WERI-Rb-1 (cell line): ENCODE results near the gene NMUR1.
"Not testable (repeated sequence)": the region's sequence is repeated elsewhere in the genome, so short reads cannot be mapped to it uniquely, and the experiment has no call there.

Source experiments
- DNase-seq: peaks from one replicate; pipeline ENCODE4 v3.0.0-alpha.2; 2020
- H3K27ac ChIP-seq: fragments of 250-450 bp; sonication (Bioruptor Pico); 2 replicates; pipeline ENCODE4 v1.5.1; 2020; ENCODE audit warnings: mild to moderate bottlenecking, moderate library complexity
- H3K27me3 ChIP-seq: fragments of 250-450 bp; sonication (Bioruptor Pico); 2 replicates; pipeline ENCODE4 v1.5.1; 2021; ENCODE audit warnings: mild to moderate bottlenecking, low read depth, moderate library complexity; ENCODE audit not compliant: insufficient read depth, severe bottlenecking
- H3K36me3 ChIP-seq: fragments of 250-450 bp; sonication (Bioruptor Pico); 2 replicates; pipeline ENCODE4 v1.5.1; 2020; ENCODE audit warnings: mild to moderate bottlenecking, moderate library complexity
- H3K4me3 ChIP-seq: 2 replicates; pipeline ENCODE4 v1.5.1; 2011; ENCODE audit warnings: low read depth, mild to moderate bottlenecking, control low read depth, low read length
- H3K9me3 ChIP-seq: fragments of 250-450 bp; sonication (Bioruptor Pico); 2 replicates; pipeline ENCODE4 v1.5.1; 2021; ENCODE audit warnings: mild to moderate bottlenecking, moderate library complexity; ENCODE audit not compliant: severe bottlenecking
- TF ChIP-seq, protein P1 (sequence below): IDR thresholded peaks from 2 replicates; pipeline ENCODE4 v1.5.1; 2011; ENCODE audit warnings: low read depth, mild to moderate bottlenecking, control low read depth, inconsistent platforms, low read length

The NMUR1 gene

DNA sequence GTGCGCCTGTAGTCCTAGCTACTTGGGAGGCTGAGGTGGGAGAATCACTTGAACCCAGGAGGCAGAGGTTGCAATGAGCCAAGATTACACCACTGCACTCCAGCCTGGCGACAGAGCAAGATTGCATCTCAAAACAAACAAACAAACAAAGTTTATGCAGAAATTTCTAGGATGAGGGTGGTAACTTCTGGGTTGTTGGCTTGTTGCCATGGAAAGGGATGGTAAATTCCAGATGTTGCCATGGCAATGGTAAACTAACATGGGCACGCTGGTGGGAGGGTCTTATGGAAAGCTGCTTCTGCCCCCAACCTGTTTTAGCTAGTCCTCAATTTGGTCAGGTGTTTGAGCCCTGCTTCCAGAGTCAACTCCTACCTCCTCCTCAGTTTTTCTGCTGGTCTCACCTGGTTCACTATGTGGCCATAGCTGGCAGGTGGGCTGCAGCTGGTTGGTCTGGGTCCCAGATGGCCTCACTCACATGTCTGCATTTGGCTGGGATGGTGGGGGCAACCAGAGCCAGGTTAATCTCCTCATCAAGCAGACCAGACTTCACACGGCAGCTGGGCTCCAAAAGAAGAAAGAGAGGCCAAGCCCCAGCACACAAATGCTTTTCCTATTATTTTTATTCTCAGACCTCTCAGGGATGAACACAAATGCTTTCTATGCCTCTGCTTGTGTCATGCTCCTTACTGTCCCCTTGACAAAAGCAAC is 35.8 kb upstream of the NMUR1 start:
- no peak overlapping the region for H3K4me3 ChIP-seq
- peak; percentile 31 for DNase-seq
- H3K36me3 ChIP-seq: no peaks in the 10 kb centered on the region
- TF ChIP-seq, protein P1, sequence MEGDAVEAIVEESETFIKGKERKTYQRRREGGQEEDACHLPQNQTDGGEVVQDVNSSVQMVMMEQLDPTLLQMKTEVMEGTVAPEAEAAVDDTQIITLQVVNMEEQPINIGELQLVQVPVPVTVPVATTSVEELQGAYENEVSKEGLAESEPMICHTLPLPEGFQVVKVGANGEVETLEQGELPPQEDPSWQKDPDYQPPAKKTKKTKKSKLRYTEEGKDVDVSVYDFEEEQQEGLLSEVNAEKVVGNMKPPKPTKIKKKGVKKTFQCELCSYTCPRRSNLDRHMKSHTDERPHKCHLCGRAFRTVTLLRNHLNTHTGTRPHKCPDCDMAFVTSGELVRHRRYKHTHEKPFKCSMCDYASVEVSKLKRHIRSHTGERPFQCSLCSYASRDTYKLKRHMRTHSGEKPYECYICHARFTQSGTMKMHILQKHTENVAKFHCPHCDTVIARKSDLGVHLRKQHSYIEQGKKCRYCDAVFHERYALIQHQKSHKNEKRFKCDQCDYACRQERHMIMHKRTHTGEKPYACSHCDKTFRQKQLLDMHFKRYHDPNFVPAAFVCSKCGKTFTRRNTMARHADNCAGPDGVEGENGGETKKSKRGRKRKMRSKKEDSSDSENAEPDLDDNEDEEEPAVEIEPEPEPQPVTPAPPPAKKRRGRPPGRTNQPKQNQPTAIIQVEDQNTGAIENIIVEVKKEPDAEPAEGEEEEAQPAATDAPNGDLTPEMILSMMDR: no peak
- H3K9me3 ChIP-seq: peaks cover 5% of the 10 kb centered on the region
- no peaks in the 10 kb centered on the region for H3K27me3 ChIP-seq
- H3K27ac ChIP-seq: peak overlapping the region; percentile 1; the same call in 1 of the 2 replicates

DNA sequence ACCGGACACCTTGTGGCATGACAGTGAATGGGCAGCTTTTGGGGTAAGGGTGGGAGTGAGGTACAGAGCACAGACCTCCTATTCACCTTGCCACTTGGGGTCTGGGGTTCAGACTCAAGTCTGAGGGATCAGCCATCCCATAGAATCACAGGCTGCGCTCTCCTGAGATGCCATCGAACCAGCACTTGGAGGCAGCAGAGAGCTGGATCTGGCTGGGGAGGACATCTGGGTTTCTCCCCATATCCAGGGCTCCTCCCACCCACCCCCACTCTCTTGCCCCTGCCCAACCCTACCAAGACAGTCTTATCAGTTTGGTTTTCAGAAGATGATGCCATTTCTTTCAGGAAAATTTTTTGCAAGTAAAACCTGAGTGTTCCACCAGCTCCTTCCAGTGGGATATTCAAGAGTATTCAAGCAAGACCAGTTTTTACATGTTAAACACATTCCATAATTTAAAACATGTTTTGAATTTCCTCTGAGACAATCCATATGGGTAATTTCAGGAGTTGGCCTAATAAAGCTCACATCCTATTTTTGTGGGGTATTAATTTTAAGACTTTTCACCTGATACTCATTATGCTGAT is 33.2 kb upstream of the NMUR1 start:
- DNase-seq: peak; percentile 83
- Histone ChIP-seq H3K4me3 (no peak overlapping the region), H3K36me3 (no peaks in the 10 kb centered on the region), H3K27ac (no peak overlapping the region), H3K9me3 (peaks cover 2% of the 10 kb centered on the region), H3K27me3 (no peaks in the 10 kb centered on the region)
- TF ChIP-seq, protein P1: peak; percentile 90

DNA sequence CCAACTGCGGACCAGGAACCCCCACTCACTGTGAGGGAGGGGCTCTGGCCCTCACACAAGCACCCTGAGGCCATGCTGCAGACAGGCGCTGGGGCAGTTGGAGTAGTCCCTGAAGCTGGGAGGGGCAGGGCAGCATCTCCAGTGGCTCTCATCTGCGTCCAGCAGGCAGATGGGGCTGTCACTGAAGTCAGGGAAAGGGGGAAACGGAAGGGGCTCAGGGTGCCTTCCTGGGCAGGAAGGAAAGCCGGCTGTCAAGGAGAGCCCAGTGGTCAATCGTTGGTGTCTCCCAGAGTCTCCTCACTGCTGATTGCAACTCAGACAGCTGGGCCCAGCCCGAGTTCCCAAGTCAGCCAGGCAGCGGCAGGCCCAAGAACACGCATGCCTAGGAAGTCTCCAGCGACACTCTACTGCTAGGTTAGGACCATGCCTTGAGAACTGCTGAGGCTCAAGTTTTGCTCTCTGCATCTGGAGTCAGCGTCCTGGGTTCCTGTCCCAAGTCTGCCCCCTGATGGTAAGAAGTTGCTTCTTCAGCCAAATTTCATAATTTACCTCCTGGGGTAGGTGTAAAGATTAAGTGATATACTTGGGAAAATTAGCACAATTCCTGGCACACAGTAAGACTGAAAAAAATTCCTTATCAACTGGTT is 27.4 kb upstream of the NMUR1 start:
- Histone ChIP-seq H3K36me3 (no peaks in the 10 kb centered on the region), H3K9me3 (peaks cover 6% of the 10 kb centered on the region), H3K4me3 (no peak overlapping the region), H3K27ac (no peak overlapping the region), H3K27me3 (no peaks in the 10 kb centered on the region)
- TF ChIP-seq, protein P1: peak; percentile 71
- peak; percentile 71 for DNase-seq

DNA sequence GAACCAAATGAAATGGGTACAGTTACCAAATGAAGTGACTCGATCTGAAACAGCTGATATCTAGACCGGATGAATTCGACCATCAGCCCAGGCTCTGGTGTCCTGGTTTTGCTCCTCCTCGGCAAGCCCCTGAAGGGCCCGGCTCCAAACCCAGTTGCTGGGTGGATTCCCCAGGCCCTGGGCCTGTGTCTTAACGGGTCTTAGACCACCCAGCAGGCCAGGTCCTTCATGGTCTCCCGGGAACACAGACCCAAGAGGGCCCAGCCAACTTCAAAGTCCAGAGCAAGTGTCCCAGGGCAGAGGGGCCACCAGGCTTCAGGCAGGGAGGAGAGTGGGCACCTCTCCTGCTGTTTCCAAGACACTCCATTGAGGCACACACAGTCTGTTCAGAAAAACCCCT is 26.7 kb upstream of the NMUR1 start:
- Histone ChIP-seq H3K4me3 (no peak overlapping the region), H3K27ac (no peak overlapping the region), H3K27me3 (no peaks in the 10 kb centered on the region), H3K36me3 (no peaks in the 10 kb centered on the region), H3K9me3 (peaks cover 11% of the 10 kb centered on the region)
- DNase-seq: no peak
- TF ChIP-seq, protein P1: no peak

DNA sequence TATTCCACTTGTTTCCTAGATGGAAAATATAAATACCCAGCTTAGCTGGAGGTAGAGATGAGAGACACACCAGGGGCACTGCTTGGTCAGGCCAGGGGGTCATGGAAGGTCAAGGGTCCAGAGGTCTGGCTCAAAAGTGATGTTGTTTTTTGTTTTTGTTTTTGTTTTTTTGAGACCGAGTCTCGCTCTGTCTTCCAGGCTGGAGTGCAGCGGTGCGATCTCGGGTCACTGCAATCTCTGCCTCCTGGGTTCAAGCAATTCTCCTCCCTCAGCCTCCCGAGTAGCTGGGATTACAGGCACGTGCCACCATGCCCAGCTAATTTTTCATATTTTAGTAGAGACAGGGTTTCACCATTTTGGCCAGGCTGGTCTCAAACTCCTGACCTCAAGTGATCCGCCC is 26.3 kb upstream of the NMUR1 start:
- H3K9me3 ChIP-seq: peaks cover 11% of the 10 kb centered on the region
- H3K4me3 ChIP-seq, H3K27me3 ChIP-seq, H3K27ac ChIP-seq, H3K36me3 ChIP-seq, DNase-seq: not testable (repeated sequence)

DNA sequence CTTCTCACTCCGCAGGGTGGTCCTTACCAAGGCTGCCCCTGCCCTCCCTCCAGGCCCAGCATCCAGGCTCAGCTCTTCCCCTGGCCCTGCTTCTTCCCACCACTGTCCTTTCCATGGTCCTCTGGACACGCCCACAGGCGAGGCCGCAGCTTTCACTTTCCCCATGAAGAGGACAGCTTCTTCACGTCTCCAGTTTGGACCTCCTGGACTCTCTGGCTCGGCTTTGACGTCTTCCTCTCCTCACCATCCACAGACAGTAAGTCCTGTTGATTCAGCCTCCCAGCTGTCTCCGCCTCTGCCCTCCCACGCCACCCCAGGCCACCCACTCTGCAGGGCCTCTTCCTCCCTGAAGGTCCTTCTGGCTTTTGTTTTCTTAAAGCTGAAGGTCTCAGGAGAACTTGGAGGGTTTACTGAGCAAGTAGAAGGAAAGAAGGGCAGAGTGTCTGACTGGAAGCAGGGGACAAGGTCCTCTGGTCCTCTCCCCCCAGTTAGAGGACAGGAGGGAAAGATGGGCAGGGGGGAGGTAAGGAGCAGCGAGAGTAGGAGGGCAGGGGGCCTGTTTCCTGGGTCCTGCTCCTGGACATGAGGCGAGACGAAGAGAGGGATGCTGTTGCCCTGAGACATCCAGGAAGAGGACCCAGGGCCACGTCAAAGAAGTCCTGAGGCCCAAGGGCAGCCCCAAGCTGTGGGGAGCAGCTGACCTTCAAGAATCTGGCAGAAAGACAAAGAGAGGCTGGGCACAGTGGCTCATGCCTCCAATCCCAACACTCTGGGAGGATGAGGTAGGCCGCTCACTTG is 24.7 kb upstream of the NMUR1 start:
- Histone ChIP-seq H3K36me3 (no peaks in the 10 kb centered on the region), H3K9me3 (peaks cover 16% of the 10 kb centered on the region), H3K27me3 (no peaks in the 10 kb centered on the region), H3K4me3 (no peak overlapping the region), H3K27ac (no peak overlapping the region)
- TF ChIP-seq, protein P1: no peak
- no peak for DNase-seq
